GM19467 (cell line): ENCODE results near the gene HK1.
"Not testable (repeated sequence)": the region's sequence is repeated elsewhere in the genome, so short reads cannot be mapped to it uniquely, and the experiment has no call there.

Experiments
- ATAC-seq: cut with Tn5 transposase; IDR thresholded peaks from one replicate; pipeline ENCODE4 v1.9.1; 2021; ENCODE audit warnings: mild to moderate bottlenecking, moderate library complexity; ENCODE audit not compliant: unreplicated experiment

The HK1 gene

GRCh38 chr10:69254877-69255276, 23.4 kb upstream of the HK1 start:
- no peak for ATAC-seq

- no peak for ATAC-seq
Measured at GRCh38 chr10:69259547-69260243, 18.6 kb upstream of the HK1 start.

- no peak for ATAC-seq
Measured at GRCh38 chr10:69261184-69261583, 17.1 kb upstream of the HK1 start.

GRCh38 chr10:69262292-69262751, 16.0 kb upstream of the HK1 start:
- no peak for ATAC-seq

- ATAC-seq, result no peak
Measured at GRCh38 chr10:69265521-69265920, 12.8 kb upstream of the HK1 start.

- no peak for ATAC-seq
Measured at GRCh38 chr10:69268761-69269416, 9.4 kb upstream of the HK1 start.

- ATAC-seq, result no peak
Measured at GRCh38 chr10:69269761-69270160, 8.5 kb upstream of the HK1 start.

DNA sequence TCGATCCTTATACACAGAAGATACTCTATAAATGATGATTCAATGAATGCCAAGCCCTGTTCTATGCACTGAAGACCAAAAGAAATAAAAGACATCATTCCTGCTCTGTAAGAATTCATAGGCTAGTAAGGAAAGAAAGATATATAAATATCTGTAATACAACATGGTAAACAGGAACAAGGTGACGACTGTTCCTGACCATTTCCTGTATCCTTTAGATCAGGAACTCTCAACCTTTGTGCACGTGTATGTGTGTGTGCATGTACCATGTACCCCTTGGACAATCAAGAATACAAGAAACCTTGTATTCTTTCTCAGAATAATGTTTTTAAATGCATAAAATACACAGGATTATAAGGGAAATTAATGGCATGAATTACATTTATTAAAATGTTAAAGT, 7.3 kb upstream of the HK1 start:
- no peak for ATAC-seq

GRCh38 chr10:69272624-69273023, 5.7 kb upstream of the HK1 start:
- ATAC-seq, result no peak

- no peak for ATAC-seq
Measured at GRCh38 chr10:69275444-69275843, 2.9 kb upstream of the HK1 start.

- no peak for ATAC-seq
Measured at GRCh38 chr10:69276503-69276902, 1.8 kb upstream of the HK1 start.

GRCh38 chr10:69279110-69279509, 814 bp downstream of the HK1 start:
- no peak for ATAC-seq

GRCh38 chr10:69281507-69282413, 3.5 kb downstream of the HK1 start:
- ATAC-seq, result no peak

GRCh38 chr10:69284402-69284801, 6.1 kb downstream of the HK1 start:
- not testable (repeated sequence) for ATAC-seq

DNA sequence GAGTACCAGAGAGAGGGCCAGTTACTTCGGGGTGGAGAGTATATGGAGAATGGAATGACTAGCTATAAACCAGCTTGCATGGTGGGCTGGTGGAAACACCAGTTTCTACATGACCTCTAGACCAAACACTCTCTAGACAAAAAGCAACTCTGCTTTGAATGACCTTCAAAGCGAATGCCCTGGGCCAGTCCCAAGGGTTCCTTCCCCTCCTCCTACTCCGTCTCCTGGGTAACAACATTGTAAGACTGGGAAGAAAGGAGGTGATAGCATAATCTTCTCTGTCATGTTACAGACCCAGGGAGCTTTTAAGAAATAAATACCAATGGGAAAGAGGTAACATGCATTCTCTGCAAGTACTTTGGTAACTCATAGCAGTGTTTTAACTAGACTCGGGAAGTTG, 7.4 kb downstream of the HK1 start:
- ATAC-seq, result no peak

- ATAC-seq, result no peak
Measured at GRCh38 chr10:69287181-69287580, 8.9 kb downstream of the HK1 start.

GRCh38 chr10:69290993-69291392, 12.7 kb downstream of the HK1 start:
- no peak for ATAC-seq

DNA sequence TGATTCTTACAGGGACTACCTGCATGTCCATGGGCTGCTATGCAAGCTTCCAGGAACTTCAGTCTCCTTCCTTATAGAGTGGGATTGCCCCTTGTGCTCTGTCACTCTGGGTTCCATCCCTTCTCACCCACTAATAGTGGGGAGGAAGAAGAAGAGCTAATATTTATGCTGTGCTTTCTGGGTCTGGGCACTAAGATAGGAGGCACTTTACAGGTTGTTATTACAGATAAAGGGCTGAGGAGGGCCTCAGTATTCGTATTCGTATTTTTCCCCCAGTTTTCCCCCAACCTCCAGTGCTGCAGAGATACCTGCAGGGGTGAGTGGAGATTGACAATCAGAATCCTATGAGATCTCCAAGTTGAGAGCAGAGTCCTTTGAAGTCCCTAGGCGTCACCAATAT, 14.2 kb downstream of the HK1 start:
- no peak for ATAC-seq

DNA sequence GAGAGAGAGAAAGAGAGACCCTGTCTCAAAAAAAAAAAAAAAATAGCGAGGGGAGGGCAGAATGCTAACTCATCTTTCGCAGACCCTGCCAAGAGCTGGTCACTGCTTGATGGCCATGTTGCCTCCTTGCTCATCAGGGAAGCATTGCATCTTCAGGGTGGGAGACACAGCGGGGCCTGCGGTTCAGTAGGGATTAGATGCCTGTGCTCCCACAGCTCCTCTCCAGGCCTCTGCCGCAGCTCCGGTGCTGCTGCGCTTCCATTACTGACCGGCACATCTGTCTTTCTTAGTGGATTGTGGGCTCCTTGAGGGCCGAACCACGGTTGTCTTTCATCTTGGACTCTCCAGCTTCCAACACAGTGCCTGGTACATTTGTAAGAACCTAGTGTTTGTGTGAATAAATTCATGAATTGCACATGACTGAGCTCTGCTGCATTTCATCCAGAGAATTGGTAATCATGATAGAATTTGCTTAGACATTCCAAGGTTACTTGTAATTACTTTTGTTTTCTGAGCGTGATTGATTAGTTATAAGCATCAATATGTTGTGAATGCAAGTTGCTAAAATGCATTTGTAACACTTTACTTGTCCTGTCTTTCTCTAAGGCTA, 16.8 kb downstream of the HK1 start:
- no peak for ATAC-seq

DNA sequence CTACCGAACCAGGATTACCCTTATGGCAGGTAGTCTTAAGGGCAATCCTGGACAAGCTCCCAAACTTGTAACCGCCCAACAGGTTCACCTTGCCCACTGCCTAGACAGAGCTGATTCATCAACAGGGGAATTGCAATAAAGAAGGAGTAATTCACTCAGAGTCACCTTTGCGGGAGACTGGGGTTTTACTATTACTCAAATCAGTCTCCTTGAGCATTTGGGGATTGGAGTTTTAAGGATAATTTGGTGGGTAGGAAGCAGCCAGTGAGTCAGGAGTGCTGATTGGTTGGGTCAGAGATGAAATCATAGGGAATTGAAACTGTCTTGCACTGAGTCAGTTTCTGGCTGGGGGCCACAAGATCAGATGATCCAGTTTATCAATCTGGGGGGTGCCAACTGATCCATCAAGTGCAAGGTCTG, 25.3 kb downstream of the HK1 start:
- ATAC-seq, result no peak

- ATAC-seq, result no peak
Measured at GRCh38 chr10:69306421-69306820, 28.1 kb downstream of the HK1 start.
